Measurements from ENCODE around the gene NOC2L. TPM values are rescaled to one million over a fixed set of nuclear protein-coding genes. Genes with fewer than 3 reads are reported as not detected.

Gene NOC2L
- polyA plus RNA-seq, 10 donors: 36.4 to 46.4 (median 39.7) TPM

- DNase-seq: peak in 1 of 3 donors; percentile 85
Measured at GRCh38 chr1:944341-945325, 14.4 kb downstream of the NOC2L start.

- no peak for DNase-seq
Measured at GRCh38 chr1:943545-944340, 15.3 kb downstream of the NOC2L start.

- DNase-seq: peak in 1 of 3 donors; percentile 61
Measured at GRCh38 chr1:942864-943533, 16.1 kb downstream of the NOC2L start.

- DNase-seq: no peak
Measured at GRCh38 chr1:942411-942821, 16.6 kb downstream of the NOC2L start.

- DNase-seq: peak; percentile 82 to 92 (median 84)
Measured at GRCh38 chr1:941588-942383, 17.3 kb downstream of the NOC2L start.

GRCh38 chr1:941015-941587, 18.0 kb downstream of the NOC2L start:
- DNase-seq: peak in 1 of 3 donors; percentile 75

- peak; percentile 73 to 84 (median 74) for DNase-seq
Measured at GRCh38 chr1:940107-941014, 18.7 kb downstream of the NOC2L start.

GRCh38 chr1:939511-940106, 19.4 kb downstream of the NOC2L start:
- no peak for DNase-seq

GRCh38 chr1:938711-939489, 20.2 kb downstream of the NOC2L start:
- DNase-seq: no peak

- DNase-seq: no peak
Measured at GRCh38 chr1:938088-938683, 20.9 kb downstream of the NOC2L start.

GRCh38 chr1:937521-937920, 21.5 kb downstream of the NOC2L start:
- no peak for DNase-seq

GRCh38 chr1:936348-937264, 22.4 kb downstream of the NOC2L start:
- no peak for DNase-seq

GRCh38 chr1:935751-936231, 23.3 kb downstream of the NOC2L start:
- DNase-seq: no peak

- DNase-seq: peak in 1 of 3 donors; percentile 3
Measured at GRCh38 chr1:934991-935750, 23.9 kb downstream of the NOC2L start.

GRCh38 chr1:933603-933940, 25.5 kb downstream of the NOC2L start:
- peak in 1 of 3 donors; percentile 8 for DNase-seq

Measured in muscle of back (tissue), 11 donors.